ENCODE measurements around the gene ID2.
A peak's percentile ranks its signal among the peaks of the same experiment; 100 is the strongest.

ID2 gene

GRCh38 chr2:8701681-8702379, 20.0 kb downstream of the ID2 start:
- H3K4me3 ChIP-seq (ENCODE audit: low read length): no peak overlapping the region
- DNase-seq (ENCODE audit: low read depth): no peak
- TF ChIP-seq CTCF (conservative IDR thresholded peaks at IDR 0.05; ENCODE audit: low read length): no peak

GRCh38 chr2:8704906-8705305, 23.1 kb downstream of the ID2 start:
- peak; percentile 13 for DNase-seq (ENCODE audit: low read depth)
- TF ChIP-seq CTCF (conservative IDR thresholded peaks at IDR 0.05; ENCODE audit: low read length): no peak
- H3K4me3 ChIP-seq (ENCODE audit: low read length): no peak overlapping the region

GRCh38 chr2:8709611-8710010, 27.8 kb downstream of the ID2 start:
- TF ChIP-seq CTCF (conservative IDR thresholded peaks at IDR 0.05; ENCODE audit: low read length): no peak
- DNase-seq (ENCODE audit: low read depth): no peak
- H3K4me3 ChIP-seq (ENCODE audit: low read length): no peak overlapping the region

GRCh38 chr2:8710951-8711350, 29.1 kb downstream of the ID2 start:
- H3K4me3 ChIP-seq (ENCODE audit: low read length): no peak overlapping the region
- no peak for DNase-seq (ENCODE audit: low read depth)
- TF ChIP-seq CTCF (conservative IDR thresholded peaks at IDR 0.05; ENCODE audit: low read length): no peak

GRCh38 chr2:8714283-8714682, 32.4 kb downstream of the ID2 start:
- DNase-seq (ENCODE audit: low read depth): no peak
- H3K4me3 ChIP-seq (ENCODE audit: low read length): no peak overlapping the region
- no peak for TF ChIP-seq CTCF (conservative IDR thresholded peaks at IDR 0.05; ENCODE audit: low read length)

GRCh38 chr2:8714971-8715370, 33.1 kb downstream of the ID2 start:
- no peak for TF ChIP-seq CTCF (conservative IDR thresholded peaks at IDR 0.05; ENCODE audit: low read length)
- DNase-seq (ENCODE audit: low read depth): no peak
- H3K4me3 ChIP-seq (ENCODE audit: low read length): no peak overlapping the region

GRCh38 chr2:8719528-8719927, 37.7 kb downstream of the ID2 start:
- peak; percentile 59 for DNase-seq (ENCODE audit: low read depth)
- H3K4me3 ChIP-seq (ENCODE audit: low read length): no peak overlapping the region
- TF ChIP-seq CTCF (conservative IDR thresholded peaks at IDR 0.05; ENCODE audit: low read length): no peak

Data from AG10803 (cell line).